ENCODE results near the gene MRPL52.
"Not testable (repeated sequence)": the region's sequence is repeated elsewhere in the genome, so short reads cannot be mapped to it uniquely, and the experiment has no call there.

The MRPL52 gene

GRCh38 chr14:22845821-22846625 lies 16.3 kb downstream of the MRPL52 start:
- DNase-seq (ENCODE audit: insufficient read length, low spot score) = no peak
- no peak for TF ChIP-seq CTCF (IDR thresholded peaks at IDR 0.05; ENCODE audit: insufficient read depth, missing control alignments)
- FAIRE-seq = no peak

GRCh38 chr14:22846811-22847307 lies 17.2 kb downstream of the MRPL52 start:
- FAIRE-seq = no peak
- TF ChIP-seq CTCF (IDR thresholded peaks at IDR 0.05; ENCODE audit: insufficient read depth, missing control alignments) = no peak
- DNase-seq (ENCODE audit: insufficient read length, low spot score) = no peak

- TF ChIP-seq CTCF (IDR thresholded peaks at IDR 0.05; ENCODE audit: insufficient read depth, missing control alignments) = no peak
- no peak for FAIRE-seq
- no peak for DNase-seq (ENCODE audit: insufficient read length, low spot score)
These were observed 18.1 kb downstream of the MRPL52 start for GRCh38 chr14:22847661-22848341.

GRCh38 chr14:22848351-22849164 lies 18.9 kb downstream of the MRPL52 start:
- no peak for FAIRE-seq
- TF ChIP-seq CTCF (IDR thresholded peaks at IDR 0.05; ENCODE audit: insufficient read depth, missing control alignments) = no peak
- DNase-seq (ENCODE audit: insufficient read length, low spot score) = no peak

GRCh38 chr14:22849212-22849819 lies 19.6 kb downstream of the MRPL52 start:
- FAIRE-seq (no peak), DNase-seq (ENCODE audit: insufficient read length, low spot score) (no peak)
- no peak for TF ChIP-seq CTCF (IDR thresholded peaks at IDR 0.05; ENCODE audit: insufficient read depth, missing control alignments)

- DNase-seq (ENCODE audit: insufficient read length, low spot score) = no peak
- no peak for TF ChIP-seq CTCF (IDR thresholded peaks at IDR 0.05; ENCODE audit: insufficient read depth, missing control alignments)
- no peak for FAIRE-seq
These were observed 21.5 kb downstream of the MRPL52 start for GRCh38 chr14:22850944-22851764.

GRCh38 chr14:22852178-22852577 lies 22.5 kb downstream of the MRPL52 start:
- FAIRE-seq; DNase-seq (ENCODE audit: insufficient read length, low spot score): not testable (repeated sequence)

Data from D721Med (cell line).